SH-SY5Y (cell line): ENCODE measurements around the gene SLC5A8.

Source experiments
- GATA2 ChIP-seq: IDR thresholded peaks from 2 replicates; pipeline ENCODE4 v1.6.1; 2011; ENCODE audit warnings: mild to moderate bottlenecking, low read depth, low read length
- GATA3 ChIP-seq: IDR thresholded peaks from 2 replicates; pipeline ENCODE4 v1.6.1; 2011; ENCODE audit warnings: low read depth, mild to moderate bottlenecking, low read length, moderate library complexity

- no peak for TF ChIP-seq GATA3
- no peak for TF ChIP-seq GATA2
Measured at GRCh38 chr12:101221301-101221700, 11.3 kb upstream of the SLC5A8 start.
